SK-N-SH treated with all-trans-retinoic acid at 6 μM for 48 hours (cell line): ENCODE results near the gene PLIN5.
"Not testable (repeated sequence)": the region's sequence is repeated elsewhere in the genome, so short reads cannot be mapped to it uniquely, and the experiment has no call there.

Experiments used
- ARNTL ChIP-seq: fragments of 450-650 bp; formaldehyde crosslinking; IDR thresholded peaks from 2 replicates; pipeline ENCODE4 v1.5.0; 2020; ENCODE audit warnings: low read depth, mild to moderate bottlenecking, moderate library complexity, borderline replicate concordance
- BACH2 ChIP-seq: fragments of 250-450 bp; sonication (Bioruptor Pico); IDR thresholded peaks from 2 replicates; pipeline ENCODE4 v1.9.0; 2021; ENCODE audit warnings: mild to moderate bottlenecking, borderline replicate concordance
- GLIS3 ChIP-seq: fragments of 250-450 bp; sonication (Bioruptor Pico); IDR thresholded peaks from 2 replicates; pipeline ENCODE4 v1.5.0; 2020; ENCODE audit warnings: mild to moderate bottlenecking, moderate library complexity
- ZFP3 ChIP-seq: fragments of 250-450 bp; sonication (Bioruptor Pico); IDR thresholded peaks from 2 replicates; pipeline ENCODE4 v1.5.0; 2020; ENCODE audit warnings: mild to moderate bottlenecking, moderate library complexity

- TF ChIP-seq GLIS3; ZFP3 (CRISPR knock-in tag); ARNTL (CRISPR knock-in tag); BACH2 (CRISPR knock-in tag): not testable (repeated sequence)
Measured at GRCh38 chr19:4527377-4527776, 7.6 kb downstream of the PLIN5 start.
